ENCODE results near the gene RAB11A.
"Not testable (repeated sequence)": the region's sequence is repeated elsewhere in the genome, so short reads cannot be mapped to it uniquely, and the experiment has no call there.

RAB11A gene

GRCh38 chr15:65845826-65846519 is 23.3 kb upstream of the RAB11A start:
- no peak for DNase-seq

- DNase-seq: no peak
These were observed 21.3 kb upstream of the RAB11A start for GRCh38 chr15:65847989-65848388.

DNA sequence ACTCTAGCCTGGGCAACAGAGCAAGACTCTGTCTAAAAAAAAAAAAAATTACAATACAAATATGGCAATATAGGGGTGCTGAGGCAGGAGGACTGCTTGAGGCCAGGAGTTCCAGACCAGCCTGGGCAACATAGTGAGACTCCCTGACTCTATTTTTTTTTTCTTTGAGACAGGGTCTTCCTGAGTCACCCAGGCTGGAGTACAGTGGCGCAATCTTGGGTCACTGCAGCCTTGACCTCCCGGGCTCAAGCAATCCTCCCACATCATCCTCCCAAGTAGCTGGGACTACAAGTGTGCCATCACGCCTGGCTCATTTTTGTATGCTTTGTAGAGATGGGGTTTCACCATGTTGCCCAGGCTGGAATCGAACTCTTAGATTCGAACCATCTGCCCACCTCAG is 17.3 kb upstream of the RAB11A start:
- no peak for DNase-seq

DNA sequence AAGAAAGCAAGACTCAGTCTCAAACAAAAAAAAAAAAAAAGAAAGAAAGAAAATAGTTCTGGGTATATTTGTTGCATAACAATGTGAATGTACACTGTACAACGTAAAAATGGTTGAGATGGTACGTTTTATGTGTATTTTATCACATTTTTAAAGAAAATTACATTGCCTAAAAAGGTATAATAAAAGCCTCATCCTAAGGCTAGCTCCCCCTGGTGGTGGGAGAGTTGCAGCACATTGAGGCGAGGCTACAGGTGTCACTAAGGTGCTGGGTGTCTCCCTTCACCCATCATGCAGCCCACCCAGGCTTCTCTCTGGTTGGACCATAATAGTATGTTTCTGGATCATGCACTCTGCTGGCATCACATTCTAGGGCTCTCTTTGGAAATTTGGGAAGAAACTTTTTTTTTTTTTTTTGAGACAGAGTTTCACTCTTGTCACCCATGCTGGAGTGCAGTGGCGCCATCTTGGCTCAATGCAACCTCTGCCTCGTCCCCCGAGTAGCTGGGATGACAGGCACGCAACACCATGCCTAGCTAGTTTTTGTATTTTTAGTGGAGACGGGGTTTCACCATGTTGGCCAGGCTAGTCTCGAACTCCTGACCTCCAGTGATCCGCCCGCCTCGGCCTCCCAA is 12.4 kb upstream of the RAB11A start:
- peak; percentile 88 for DNase-seq

GRCh38 chr15:65857718-65858402 is 11.4 kb upstream of the RAB11A start:
- no peak for DNase-seq

DNA sequence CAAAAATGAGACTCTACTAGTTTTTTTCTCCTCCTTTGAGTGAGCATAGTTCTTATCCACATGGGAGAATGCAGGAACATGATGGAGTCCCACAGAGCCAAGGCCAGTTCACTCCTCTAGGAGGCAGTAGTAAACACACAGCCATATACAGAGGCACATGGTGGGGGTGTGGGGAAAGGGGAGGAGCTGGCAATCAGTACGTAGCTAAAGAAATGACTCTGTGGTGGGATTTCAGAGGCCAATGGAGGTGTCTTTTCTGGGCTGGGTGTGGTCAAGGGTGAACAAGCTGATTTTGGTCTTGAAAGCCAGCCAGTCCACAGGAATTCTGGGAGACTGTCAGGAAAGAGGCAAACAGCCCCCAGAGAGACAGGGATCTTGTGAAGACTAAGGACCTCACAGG is 6.6 kb upstream of the RAB11A start:
- peak; percentile 70 for DNase-seq

- no peak for DNase-seq
These were observed 6.2 kb upstream of the RAB11A start for GRCh38 chr15:65863106-65863505.

DNA sequence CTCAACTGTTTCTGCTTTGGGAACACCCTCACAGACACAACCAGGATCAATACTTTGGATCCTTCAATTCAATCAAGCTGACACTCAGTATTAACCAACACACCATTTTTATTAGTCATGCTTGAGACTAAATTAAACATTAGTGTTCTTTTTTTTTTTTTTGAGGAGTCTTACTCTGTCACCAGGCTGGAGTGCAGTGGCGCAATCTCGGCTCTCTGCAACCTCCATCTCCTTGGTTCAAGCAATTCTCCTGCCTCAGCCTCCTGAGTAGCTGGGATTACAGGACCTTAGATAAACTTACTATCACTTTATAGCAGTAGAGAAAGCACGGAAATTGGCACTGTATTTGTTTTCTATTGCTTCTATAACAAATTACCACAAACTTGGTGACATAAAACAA is 2.0 kb upstream of the RAB11A start:
- no peak for DNase-seq

DNA sequence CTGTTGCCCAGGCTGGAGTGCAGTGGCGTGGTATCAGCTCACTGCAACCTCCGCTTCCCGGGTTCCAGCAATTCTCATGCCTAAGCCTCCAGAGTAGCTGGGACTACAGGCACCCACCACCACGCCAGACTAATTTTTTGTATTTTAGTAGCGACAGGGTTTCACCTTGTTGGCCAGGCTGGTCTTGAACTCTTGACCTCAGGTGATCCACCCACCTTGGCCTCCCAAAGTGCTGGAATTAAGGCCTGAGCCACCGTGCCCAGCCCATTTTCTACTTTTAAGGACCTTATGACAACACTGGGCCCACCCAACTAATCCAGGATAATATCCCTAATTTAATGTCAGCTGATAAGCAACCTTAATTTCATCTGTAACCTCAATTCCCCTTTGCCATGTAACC is 1.4 kb upstream of the RAB11A start:
- DNase-seq: not testable (repeated sequence)

DNA sequence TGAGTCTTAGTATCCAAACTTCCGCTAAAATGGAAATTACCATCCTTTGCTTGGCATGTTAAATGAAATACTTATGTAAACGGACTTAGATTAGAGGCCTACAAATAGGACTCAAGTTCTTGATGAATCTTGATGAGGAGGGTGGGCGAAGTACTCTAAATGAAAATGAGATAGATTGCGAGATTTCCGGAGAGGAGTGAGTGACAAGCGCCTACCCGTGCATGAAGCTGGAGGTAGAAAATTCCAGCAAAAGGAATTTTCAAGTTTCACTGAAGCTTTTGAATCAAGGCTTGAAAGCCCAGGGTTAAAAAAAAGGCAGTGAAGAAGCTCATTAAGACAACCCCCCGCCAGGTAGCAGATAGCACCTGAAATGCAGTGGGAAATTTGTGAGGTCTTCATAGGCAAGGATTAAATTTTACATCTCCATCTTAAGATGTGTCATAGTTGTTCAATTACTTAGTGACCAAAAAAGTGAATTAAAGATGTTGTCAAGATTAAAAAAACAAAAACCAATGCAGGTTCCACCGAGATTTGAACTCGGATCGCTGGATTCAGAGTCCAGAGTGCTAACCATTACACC is 655 bp upstream of the RAB11A start:
- no peak for DNase-seq

DNA sequence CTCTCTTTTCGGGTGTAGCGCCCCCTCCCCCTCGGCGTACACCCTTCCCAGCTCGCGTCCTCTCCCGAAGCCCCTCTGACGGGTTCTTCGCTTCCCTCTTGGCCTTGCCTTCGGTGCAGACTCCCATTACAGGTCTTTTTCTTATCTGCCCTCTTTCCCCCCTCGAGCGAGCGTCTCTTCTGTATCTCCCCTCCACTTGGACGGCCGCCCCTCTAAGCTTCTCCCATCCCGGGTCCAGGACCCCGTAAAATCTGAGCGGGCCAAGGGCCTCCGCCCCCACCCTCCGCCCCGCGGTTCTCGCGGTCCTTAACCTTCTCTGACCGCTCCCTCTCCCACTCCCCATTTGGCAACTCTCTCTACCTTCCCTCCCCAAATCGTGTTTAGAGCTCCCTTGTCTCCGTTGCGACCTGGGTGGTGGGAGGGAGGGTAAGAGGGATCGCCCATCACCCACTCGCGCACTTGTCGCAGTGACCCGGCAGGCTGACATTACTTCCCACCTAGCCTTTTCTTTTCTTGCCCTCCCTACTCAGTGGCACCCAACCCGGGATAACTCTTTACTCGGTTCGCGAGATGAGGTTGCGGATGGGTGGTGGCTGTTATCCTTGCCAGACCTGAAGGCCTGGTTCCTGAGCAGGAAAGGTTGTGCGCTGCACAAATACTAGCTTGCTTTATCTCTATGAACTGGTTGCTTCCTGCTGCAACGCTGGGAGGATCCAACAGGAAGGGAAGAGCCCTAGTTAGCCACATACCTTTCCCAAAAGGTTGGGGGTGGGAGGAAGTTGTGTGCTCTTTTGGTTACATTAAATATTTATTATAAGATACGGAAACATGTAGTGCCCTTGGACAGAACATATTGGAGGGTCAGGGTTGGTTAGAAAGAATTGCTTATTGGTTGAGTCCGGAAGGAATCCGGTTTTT is 922 bp downstream of the RAB11A start:
- DNase-seq: no peak

GRCh38 chr15:65870889-65871533 is 1.7 kb downstream of the RAB11A start:
- no peak for DNase-seq

GRCh38 chr15:65871886-65872285 is 2.6 kb downstream of the RAB11A start:
- not testable (repeated sequence) for DNase-seq

- DNase-seq: not testable (repeated sequence)
These were observed 3.3 kb downstream of the RAB11A start for GRCh38 chr15:65872596-65872995.

- DNase-seq: no peak
These were observed 4.0 kb downstream of the RAB11A start for GRCh38 chr15:65873256-65873655.

DNA sequence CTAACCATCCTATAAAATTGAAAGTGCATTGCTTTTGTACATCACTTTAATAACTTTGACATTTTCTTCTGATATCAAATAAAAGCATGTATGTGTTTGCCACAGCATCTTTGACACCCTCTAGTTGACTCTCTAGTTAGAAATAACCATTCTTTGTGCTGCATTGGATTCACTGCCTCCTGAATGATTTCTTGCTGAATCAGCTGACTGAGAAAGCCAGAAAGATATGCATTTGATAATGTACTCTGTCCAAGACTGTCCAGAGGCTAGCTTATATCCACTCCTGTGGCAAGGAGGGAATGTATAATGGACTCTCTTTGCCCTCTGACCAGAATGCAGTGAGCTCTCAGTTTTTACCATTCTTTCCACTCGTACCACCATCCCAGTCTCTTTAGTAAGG is 6.2 kb downstream of the RAB11A start:
- no peak for DNase-seq

DNA sequence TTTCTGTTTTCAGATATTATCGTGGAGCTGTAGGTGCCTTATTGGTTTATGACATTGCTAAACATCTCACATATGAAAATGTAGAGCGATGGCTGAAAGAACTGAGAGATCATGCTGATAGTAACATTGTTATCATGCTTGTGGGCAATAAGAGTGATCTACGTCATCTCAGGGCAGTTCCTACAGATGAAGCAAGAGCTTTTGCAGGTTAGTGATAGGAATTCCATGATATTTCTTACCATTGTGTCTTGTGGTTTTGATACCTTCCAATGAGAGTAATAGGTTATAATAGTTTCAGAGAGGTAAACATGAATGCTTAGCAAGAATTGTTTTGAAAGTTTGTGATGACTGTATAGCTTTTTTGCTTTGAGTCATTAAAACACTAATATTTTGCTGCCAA is 8.5 kb downstream of the RAB11A start:
- no peak for DNase-seq

DNA sequence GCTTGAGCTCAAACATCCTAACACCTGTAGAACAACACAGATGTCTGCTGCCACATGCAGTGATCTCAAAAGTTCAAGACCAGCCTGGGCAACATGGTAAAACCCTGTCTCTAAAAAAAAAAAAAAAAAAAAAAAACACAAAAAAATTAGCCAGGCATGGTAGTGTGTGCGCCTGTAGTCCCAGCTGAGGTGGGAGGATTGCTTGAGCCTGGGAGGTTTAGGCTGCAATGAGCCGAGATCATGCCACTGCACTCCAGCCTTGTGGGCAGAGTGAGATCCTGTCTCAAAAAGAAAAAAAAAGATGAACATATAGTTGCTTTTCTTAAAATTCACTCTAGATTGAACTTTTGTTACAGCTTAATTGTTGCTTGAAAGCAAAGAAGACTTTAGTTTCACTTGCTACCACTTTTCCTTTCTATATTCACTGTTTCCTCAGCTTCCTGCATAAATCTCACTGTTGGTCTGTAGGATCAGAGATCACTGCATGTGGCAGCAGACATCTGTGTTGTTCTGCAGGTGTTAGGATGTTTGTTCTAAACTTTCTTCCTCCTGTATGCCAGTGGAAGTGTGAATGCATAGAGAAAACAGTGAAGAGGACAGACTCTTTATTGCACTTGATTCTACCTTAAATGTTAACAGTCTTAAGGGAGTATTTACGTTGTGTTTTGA is 12.6 kb downstream of the RAB11A start:
- DNase-seq: no peak

DNA sequence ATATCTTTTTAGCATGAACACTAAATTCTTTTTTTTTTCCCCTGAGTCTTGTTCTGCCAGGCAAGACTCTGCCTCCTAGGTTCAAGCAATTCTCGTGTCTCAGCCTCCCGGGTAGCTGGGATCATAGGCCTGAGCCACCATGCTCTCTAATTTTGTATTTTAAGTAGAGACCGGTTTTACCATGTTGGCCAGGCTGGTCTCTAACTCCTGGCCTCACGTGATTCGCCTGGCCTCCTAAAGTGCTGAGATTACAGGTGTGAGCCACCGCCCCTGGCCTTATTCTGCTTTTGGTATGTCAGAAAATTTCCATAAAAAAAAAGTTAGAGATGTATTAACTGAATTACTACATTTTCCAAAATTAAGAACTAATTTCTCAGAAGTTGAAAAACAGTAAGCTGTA is 14.3 kb downstream of the RAB11A start:
- no peak for DNase-seq

DNA sequence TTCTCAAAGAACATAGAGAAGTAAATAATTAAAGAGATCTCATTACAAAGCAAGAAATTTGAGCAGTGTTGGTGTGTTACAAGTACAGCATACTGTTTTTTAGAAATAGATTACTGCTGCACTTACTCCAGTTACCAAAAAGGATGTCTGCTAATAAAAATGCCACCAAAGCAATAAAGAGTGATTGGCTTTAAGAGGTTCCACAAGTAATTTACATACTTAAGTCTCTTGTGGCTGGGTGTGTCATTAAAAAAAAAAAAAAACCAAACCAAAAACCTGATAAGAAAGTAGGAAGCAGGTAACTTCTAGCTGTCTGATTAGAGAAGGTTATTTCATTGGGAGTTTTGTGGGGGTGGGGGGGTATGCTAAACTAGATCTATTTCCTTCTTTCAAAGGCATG is 15.2 kb downstream of the RAB11A start:
- DNase-seq: no peak

GRCh38 chr15:65885668-65886218 is 16.5 kb downstream of the RAB11A start:
- DNase-seq: no peak

Measured in activated CD8-positive, alpha-beta memory T cell treated with anti-CD3 and anti-CD28 coated beads for 24 hours (primary cell).